ENCODE results near the gene VTCN1.

Gene VTCN1

GRCh38 chr1:117189726-117190125, 21.0 kb downstream of the VTCN1 start (continued):
- TF ChIP-seq ZNF449 (tag by site-specific recombination; IDR thresholded peaks at IDR 0.05) = no peak
- TF ChIP-seq ZNF223 (tag by site-specific recombination; IDR thresholded peaks at IDR 0.05) = no peak
- TF ChIP-seq ZNF175 (tag by site-specific recombination; IDR thresholded peaks at IDR 0.05) = no peak
- no peak for TF ChIP-seq IKZF3 (tag by site-specific recombination; IDR thresholded peaks at IDR 0.05)
- TF ChIP-seq ZNF704 (tag by site-specific recombination; IDR thresholded peaks at IDR 0.05) = no peak
- TF ChIP-seq GLI4 (tag by site-specific recombination; IDR thresholded peaks at IDR 0.05) = no peak

- no peaks in the 10 kb centered on the region for H3K9me3 ChIP-seq (ENCODE audit: control insufficient read depth, insufficient read depth, low read depth, low read length)
- POLR2A ChIA-PET = no interaction called here
Measured at GRCh38 chr1:117188816-117189437, 21.8 kb downstream of the VTCN1 start.

GRCh38 chr1:117188170-117188815, 22.4 kb downstream of the VTCN1 start:
- no peaks in the 10 kb centered on the region for H3K9me3 ChIP-seq (ENCODE audit: control insufficient read depth, insufficient read depth, low read depth, low read length)
- H3K36me3 ChIP-seq (ENCODE audit: control insufficient read depth in 2 of 2, insufficient read depth in 1 of 2, low read length in 2 of 2) = no peaks in the 10 kb centered on the region
- ChIA-PET CTCF (interaction anchor here (1.2 kb wide), 1 partner anchor 16 kb away, joined by 3 read pairs; no protein-coding TSS in a partner anchor), POLR2A (no interaction called here)
- no peak for TF ChIP-seq ZNF629 (tag by site-specific recombination; IDR thresholded peaks at IDR 0.05)
- TF ChIP-seq PRDM4 (tag by site-specific recombination; IDR thresholded peaks at IDR 0.05) = no peak
- no peak for TF ChIP-seq ZNF596 (tag by site-specific recombination; IDR thresholded peaks at IDR 0.05)
- no peak for TF ChIP-seq ZNF692 (tag by site-specific recombination; IDR thresholded peaks at IDR 0.05)
- TF ChIP-seq PRDM1 (tag by site-specific recombination; IDR thresholded peaks at IDR 0.05) = no peak
- H3K4me3 ChIP-seq (ENCODE audit: low read depth, low read length) = no peak overlapping the region
- H3K4me1 ChIP-seq (ENCODE audit: control insufficient read depth, insufficient read depth, low read length) = no peaks in the 10 kb centered on the region
- no peak overlapping the region for H3K27ac ChIP-seq (ENCODE audit: extremely low read depth, low read depth, low read length)

More at GRCh38 chr1:117188816-117189437, 21.8 kb downstream of the VTCN1 start:
- TF ChIP-seq PRDM1 (tag by site-specific recombination; IDR thresholded peaks at IDR 0.05) (peak; percentile 93), ZFP3 (tag by site-specific recombination; IDR thresholded peaks at IDR 0.05; ENCODE audit: low read depth) (no peak)
- no peaks in the 10 kb centered on the region for H3K4me1 ChIP-seq (ENCODE audit: control insufficient read depth, insufficient read depth, low read length)
- no peak overlapping the region for H3K4me3 ChIP-seq (ENCODE audit: low read depth, low read length)
- CTCF ChIA-PET = interaction anchor here (1.2 kb wide), 1 partner anchor 16 kb away, joined by 3 read pairs; no protein-coding TSS in a partner anchor
- H3K36me3 ChIP-seq (ENCODE audit: control insufficient read depth in 2 of 2, insufficient read depth in 1 of 2, low read length in 2 of 2) = no peaks in the 10 kb centered on the region
- no peak overlapping the region for H3K27ac ChIP-seq (ENCODE audit: extremely low read depth, low read depth, low read length)
